HG03103 (cell line): Measurements from ENCODE around the gene KDM5A.

Source experiments
- ATAC-seq: cut with Tn5 transposase; IDR thresholded peaks from one replicate; pipeline ENCODE4 v1.9.1; 2021; ENCODE audit warnings: low read depth; ENCODE audit not compliant: unreplicated experiment

KDM5A gene

GRCh38 chr12:275812-276211 lies 113.3 kb downstream of the KDM5A start:
- ATAC-seq: no peak

- ATAC-seq: no peak
Measured at GRCh38 chr12:273382-273781, 115.7 kb downstream of the KDM5A start.

GRCh38 chr12:272942-273341 lies 116.2 kb downstream of the KDM5A start:
- no peak for ATAC-seq

GRCh38 chr12:271161-271560 lies 118.0 kb downstream of the KDM5A start:
- no peak for ATAC-seq

GRCh38 chr12:269191-269590 lies 119.9 kb downstream of the KDM5A start:
- no peak for ATAC-seq

GRCh38 chr12:268483-268840 lies 120.7 kb downstream of the KDM5A start:
- ATAC-seq: no peak

- no peak for ATAC-seq
Measured at GRCh38 chr12:267581-268482, 121.3 kb downstream of the KDM5A start.

- ATAC-seq: no peak
Measured at GRCh38 chr12:265096-265495, 124.0 kb downstream of the KDM5A start.

- no peak for ATAC-seq
Measured at GRCh38 chr12:264269-264668, 124.9 kb downstream of the KDM5A start.

- ATAC-seq: no peak
Measured at GRCh38 chr12:263574-263973, 125.5 kb downstream of the KDM5A start.

- ATAC-seq: no peak
Measured at GRCh38 chr12:262817-263216, 126.3 kb downstream of the KDM5A start, which contains the start of gene SLC6A13. Gene SLC6A13 (minus strand): TSS chr12:262836. CDS start chr12:260052, 2,784 bp downstream.

GRCh38 chr12:262113-262512 lies 127.0 kb downstream of the KDM5A start:
- no peak for ATAC-seq

GRCh38 chr12:257521-258321 lies 131.4 kb downstream of the KDM5A start:
- no peak for ATAC-seq

- ATAC-seq: no peak
Measured at GRCh38 chr12:256958-257357, 132.2 kb downstream of the KDM5A start.

GRCh38 chr12:256225-256624 lies 132.9 kb downstream of the KDM5A start:
- no peak for ATAC-seq

GRCh38 chr12:254912-255311 lies 134.2 kb downstream of the KDM5A start:
- no peak for ATAC-seq

GRCh38 chr12:254039-254438 lies 135.1 kb downstream of the KDM5A start:
- ATAC-seq: no peak

- no peak for ATAC-seq
Measured at GRCh38 chr12:253116-253831, 135.8 kb downstream of the KDM5A start.

- ATAC-seq: no peak
Measured at GRCh38 chr12:252636-253035, 136.5 kb downstream of the KDM5A start.

GRCh38 chr12:247271-247670 lies 141.8 kb downstream of the KDM5A start:
- no peak for ATAC-seq

GRCh38 chr12:243381-243780 lies 145.7 kb downstream of the KDM5A start:
- no peak for ATAC-seq
